ENCODE results near the gene CXCR6. TPM values are rescaled to one million over a fixed set of nuclear protein-coding genes. Genes with fewer than 3 reads are reported as not detected.

CXCR6 gene
- total and polyA plus RNA-seq, 2 donors (not counting 1 experiment from before 2014, with no cell fraction given): not detected

- Histone ChIP-seq H3K79me2 (ENCODE audit: control insufficient read depth, insufficient read depth, low read length) (no peaks in the 10 kb centered on the region), H3K27ac (ENCODE audit: insufficient read depth, low read length) (no peak overlapping the region), H3K36me3 (ENCODE audit: control insufficient read depth, insufficient read depth, low read length) (peaks cover 15% of the 10 kb centered on the region), H3K4me1 (ENCODE audit: control insufficient read depth, extremely low read depth, insufficient read depth, low read length) (peaks cover 7% of the 10 kb centered on the region), H3K9ac (ENCODE audit: insufficient read depth, low read length) (no peak overlapping the region), H3K27me3 (ENCODE audit: control insufficient read depth, insufficient read depth, low read length) (no peaks in the 10 kb centered on the region), H2AFZ (ENCODE audit: low read length) (no peak overlapping the region), H3K4me2 (ENCODE audit: extremely low read depth, insufficient read depth, low read length) (no peak overlapping the region), H3K4me3 (replicated peaks in 1 of 4; ENCODE audit: control extremely low read depth in 1 of 4, insufficient read depth in 1 of 4, low read depth in 3 of 4, low read length in 4 of 4) (no peak overlapping the region), H4K20me1 (ENCODE audit: control insufficient read depth, extremely low read depth, insufficient read depth, low read length) (no peaks in the 10 kb centered on the region), H3K9me3 (ENCODE audit: control insufficient read depth, insufficient read depth, low read depth, low read length) (no peaks in the 10 kb centered on the region)
- TF ChIP-seq EZH2 (IDR thresholded peaks at IDR 0.05; ENCODE audit: low read length, missing control alignments) (no peak), CTCF (conservative IDR thresholded peaks at IDR 0.05 in 1 of 2, IDR thresholded peaks at IDR 0.05 in 1 of 2; ENCODE audit: low read depth in 1 of 2, low read length in 2 of 2) (no peak)
- no peak for DNase-seq (ENCODE audit: low read depth in 2 of 2)
Observed at GRCh38 chr3:45974686-45975085, 31.4 kb downstream of the CXCR6 start.

- Histone ChIP-seq H3K27ac (ENCODE audit: insufficient read depth, low read length) (no peak overlapping the region), H3K9ac (ENCODE audit: insufficient read depth, low read length) (no peak overlapping the region), H3K4me3 (replicated peaks in 1 of 4; ENCODE audit: control extremely low read depth in 1 of 4, insufficient read depth in 1 of 4, low read depth in 3 of 4, low read length in 4 of 4) (no peak overlapping the region), H2AFZ (ENCODE audit: low read length) (no peak overlapping the region), H3K4me1 (ENCODE audit: control insufficient read depth, extremely low read depth, insufficient read depth, low read length) (peaks cover 9% of the 10 kb centered on the region), H3K27me3 (ENCODE audit: control insufficient read depth, insufficient read depth, low read length) (no peaks in the 10 kb centered on the region), H3K36me3 (ENCODE audit: control insufficient read depth, insufficient read depth, low read length) (peaks cover 13% of the 10 kb centered on the region), H4K20me1 (ENCODE audit: control insufficient read depth, extremely low read depth, insufficient read depth, low read length) (no peaks in the 10 kb centered on the region), H3K79me2 (ENCODE audit: control insufficient read depth, insufficient read depth, low read length) (no peaks in the 10 kb centered on the region), H3K4me2 (ENCODE audit: extremely low read depth, insufficient read depth, low read length) (no peak overlapping the region), H3K9me3 (ENCODE audit: control insufficient read depth, insufficient read depth, low read depth, low read length) (no peaks in the 10 kb centered on the region)
- DNase-seq (ENCODE audit: low read depth in 2 of 2): no peak
- TF ChIP-seq CTCF (conservative IDR thresholded peaks at IDR 0.05 in 1 of 2, IDR thresholded peaks at IDR 0.05 in 1 of 2; ENCODE audit: low read depth in 1 of 2, low read length in 2 of 2): no peak
- no peak for TF ChIP-seq EZH2 (IDR thresholded peaks at IDR 0.05; ENCODE audit: low read length, missing control alignments)
Observed at GRCh38 chr3:45975686-45976085, 32.4 kb downstream of the CXCR6 start.

GRCh38 chr3:45976191-45977091 lies 33.2 kb downstream of the CXCR6 start:
- H3K36me3 ChIP-seq (ENCODE audit: control insufficient read depth, insufficient read depth, low read length): peaks cover 13% of the 10 kb centered on the region
- H3K9ac ChIP-seq (ENCODE audit: insufficient read depth, low read length): no peak overlapping the region
- no peak for DNase-seq (ENCODE audit: low read depth in 2 of 2)

More at GRCh38 chr3:45976191-45977091, 33.2 kb downstream of the CXCR6 start:
- Histone ChIP-seq H3K4me1 (ENCODE audit: control insufficient read depth, extremely low read depth, insufficient read depth, low read length) (peaks cover 14% of the 10 kb centered on the region), H4K20me1 (ENCODE audit: control insufficient read depth, extremely low read depth, insufficient read depth, low read length) (no peaks in the 10 kb centered on the region), H3K9me3 (ENCODE audit: control insufficient read depth, insufficient read depth, low read depth, low read length) (no peaks in the 10 kb centered on the region), H3K4me3 (replicated peaks in 1 of 4; ENCODE audit: control extremely low read depth in 1 of 4, insufficient read depth in 1 of 4, low read depth in 3 of 4, low read length in 4 of 4) (no peak overlapping the region), H3K27ac (ENCODE audit: insufficient read depth, low read length) (no peak overlapping the region), H3K4me2 (ENCODE audit: extremely low read depth, insufficient read depth, low read length) (no peak overlapping the region), H3K27me3 (ENCODE audit: control insufficient read depth, insufficient read depth, low read length) (no peaks in the 10 kb centered on the region), H3K79me2 (ENCODE audit: control insufficient read depth, insufficient read depth, low read length) (no peaks in the 10 kb centered on the region), H2AFZ (ENCODE audit: low read length) (no peak overlapping the region)
- no peak for TF ChIP-seq CTCF (conservative IDR thresholded peaks at IDR 0.05 in 1 of 2, IDR thresholded peaks at IDR 0.05 in 1 of 2; ENCODE audit: low read depth in 1 of 2, low read length in 2 of 2)
- no peak for TF ChIP-seq EZH2 (IDR thresholded peaks at IDR 0.05; ENCODE audit: low read length, missing control alignments)
